Gastrocnemius medialis (tissue), 4 donors: ENCODE results near the gene SH3BP4.

Experiments
- POLR2A ChIP-seq, 2 donors: fragments of 450-650 bp; IDR thresholded peaks; one replicate each; pipeline ENCODE4 v1.6.1; 2017; ENCODE audit warnings: antibody characterized with exemption in 2 of 2, mild to moderate bottlenecking in 2 of 2, moderate library complexity in 2 of 2
- TF ChIP-seq, protein P1 (sequence below), 5 experiments: fragments of 450-650 bp in 3 of 5; fragments of 200-600 bp in 2 of 5; sonication (generic) in 2 of 5; IDR thresholded peaks in 4 of 5; conservative IDR thresholded peaks in 1 of 5; 1 replicate in 4 of 5; 2 replicates in 1 of 5; pipeline ENCODE4 v1.5.1; 2016 to 2019; ENCODE audit warnings: antibody characterized with exemption in 5 of 5, mild to moderate bottlenecking in 3 of 5, moderate library complexity in 3 of 5

DNA sequence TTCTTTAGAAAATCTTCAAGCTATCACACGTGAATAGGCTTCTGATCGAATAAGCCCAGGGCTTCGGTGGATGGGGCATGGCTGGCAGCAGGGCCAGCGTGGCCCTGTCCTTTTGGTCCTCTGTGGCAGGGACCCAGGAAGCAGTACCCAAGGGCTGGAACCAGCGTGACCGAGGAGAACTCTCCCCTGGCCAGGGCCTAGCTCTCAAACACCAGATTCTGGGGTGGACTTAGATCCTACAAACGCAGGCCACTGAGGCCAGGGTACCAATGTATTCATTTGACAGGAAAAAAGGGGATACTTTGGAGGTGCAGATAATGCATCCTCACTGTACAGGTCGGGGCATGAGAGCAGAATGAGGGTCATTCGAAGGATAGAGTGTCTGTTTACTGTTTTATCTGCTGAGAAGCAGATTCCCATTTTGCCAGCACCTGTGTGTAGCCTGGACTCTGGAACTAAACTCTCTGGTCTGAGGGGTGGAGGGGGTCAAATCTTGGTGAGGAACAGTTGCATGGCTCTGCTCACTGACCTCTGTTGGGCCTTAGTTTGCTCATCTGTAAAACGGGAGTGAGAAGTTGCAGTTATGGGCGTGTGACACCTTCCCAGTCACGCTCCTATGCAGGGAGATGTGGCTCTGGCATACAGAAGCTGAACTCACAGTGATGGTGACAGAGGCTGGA, 51.4 kb downstream of the SH3BP4 start:
- no peak for TF ChIP-seq POLR2A (IDR thresholded peaks at IDR 0.05)
- TF ChIP-seq, protein P1, sequence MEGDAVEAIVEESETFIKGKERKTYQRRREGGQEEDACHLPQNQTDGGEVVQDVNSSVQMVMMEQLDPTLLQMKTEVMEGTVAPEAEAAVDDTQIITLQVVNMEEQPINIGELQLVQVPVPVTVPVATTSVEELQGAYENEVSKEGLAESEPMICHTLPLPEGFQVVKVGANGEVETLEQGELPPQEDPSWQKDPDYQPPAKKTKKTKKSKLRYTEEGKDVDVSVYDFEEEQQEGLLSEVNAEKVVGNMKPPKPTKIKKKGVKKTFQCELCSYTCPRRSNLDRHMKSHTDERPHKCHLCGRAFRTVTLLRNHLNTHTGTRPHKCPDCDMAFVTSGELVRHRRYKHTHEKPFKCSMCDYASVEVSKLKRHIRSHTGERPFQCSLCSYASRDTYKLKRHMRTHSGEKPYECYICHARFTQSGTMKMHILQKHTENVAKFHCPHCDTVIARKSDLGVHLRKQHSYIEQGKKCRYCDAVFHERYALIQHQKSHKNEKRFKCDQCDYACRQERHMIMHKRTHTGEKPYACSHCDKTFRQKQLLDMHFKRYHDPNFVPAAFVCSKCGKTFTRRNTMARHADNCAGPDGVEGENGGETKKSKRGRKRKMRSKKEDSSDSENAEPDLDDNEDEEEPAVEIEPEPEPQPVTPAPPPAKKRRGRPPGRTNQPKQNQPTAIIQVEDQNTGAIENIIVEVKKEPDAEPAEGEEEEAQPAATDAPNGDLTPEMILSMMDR (IDR thresholded peaks at IDR 0.05 in 4 of 5, conservative IDR thresholded peaks at IDR 0.05 in 1 of 5), result no peak
